ENCODE results near the gene GMDS. TPM values are rescaled to one million over a fixed set of nuclear protein-coding genes. Genes with fewer than 3 reads are reported as not detected.

GMDS gene
- total RNA-seq, 1 donor from 2014 or later = 105 TPM

DNA sequence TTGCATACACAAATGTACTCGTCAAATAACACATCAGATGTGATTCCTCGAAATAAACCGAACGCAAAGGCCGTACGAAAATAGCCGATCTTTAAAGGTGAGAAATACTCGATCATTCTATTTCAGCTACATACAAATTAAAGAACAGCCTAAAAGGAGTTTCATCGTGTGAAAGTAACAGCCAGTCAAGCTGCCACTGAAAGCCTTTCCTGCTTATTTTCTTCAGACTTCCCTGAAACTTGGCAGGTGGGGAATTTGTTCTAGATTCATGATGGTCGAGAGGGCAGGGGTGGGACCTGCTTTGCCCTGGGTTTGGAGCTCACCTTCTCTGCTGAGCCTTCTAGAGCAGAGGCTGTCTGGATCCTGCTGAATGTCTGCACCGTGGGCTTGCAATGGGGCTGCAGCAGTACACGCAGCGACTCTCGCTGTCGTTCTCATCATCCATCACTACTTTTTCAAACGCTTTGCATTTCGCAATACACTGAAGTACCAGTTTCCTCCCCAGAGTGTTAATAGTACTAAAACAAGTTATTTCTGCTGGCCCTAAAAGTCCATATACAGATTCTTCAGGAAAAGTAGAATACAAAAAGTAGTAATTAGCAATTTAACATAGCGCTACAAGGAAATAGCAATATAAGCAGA is 619.5 kb downstream of the GMDS start:
- no peak for DNase-seq (ENCODE audit: low spot score)

DNA sequence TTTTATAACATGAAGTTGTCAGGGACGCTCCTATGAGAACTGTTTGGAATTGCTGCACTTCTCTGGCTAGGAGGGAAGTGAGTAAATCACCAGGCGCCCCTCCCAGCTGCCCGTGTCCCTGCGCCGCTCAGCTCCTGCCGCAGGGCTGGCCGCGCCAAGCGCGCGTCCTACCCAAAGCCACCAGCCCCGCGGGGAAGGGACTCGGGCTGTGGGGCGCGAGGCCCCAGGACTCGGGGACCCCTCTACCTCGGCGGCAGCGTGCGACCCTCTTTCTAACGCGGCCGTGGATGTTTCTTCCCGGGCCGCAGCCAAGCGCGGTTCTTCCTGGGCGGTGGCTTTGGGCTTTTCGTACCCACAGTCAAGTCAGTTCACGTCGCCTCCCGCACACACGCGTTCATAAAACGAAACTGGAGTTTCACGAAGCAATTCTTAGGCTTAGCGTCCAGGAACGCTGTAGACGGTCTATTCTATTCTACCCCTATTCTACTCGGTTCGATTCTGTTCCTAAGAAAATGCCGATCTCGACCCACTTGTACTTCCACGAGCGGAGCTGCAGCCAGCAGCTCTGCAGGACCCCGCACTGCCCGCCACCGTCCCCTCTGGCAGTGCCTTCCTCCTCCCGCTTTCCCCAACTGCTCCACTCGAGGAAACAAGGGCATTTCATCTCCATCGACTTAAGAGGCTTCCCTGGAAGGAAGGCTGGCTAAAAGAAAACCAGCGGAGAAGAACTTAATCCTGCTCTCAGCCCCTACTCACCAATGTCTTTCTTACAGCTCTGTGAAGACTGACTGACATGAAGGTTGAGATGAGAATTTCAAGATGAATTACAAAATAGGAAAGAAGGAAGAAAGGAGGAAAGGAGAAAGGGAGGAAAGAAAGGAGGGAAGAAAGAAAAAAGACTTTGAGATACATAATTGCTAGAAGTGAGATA is 620.3 kb downstream of the GMDS start:
- DNase-seq (ENCODE audit: low spot score) = no peak

DNA sequence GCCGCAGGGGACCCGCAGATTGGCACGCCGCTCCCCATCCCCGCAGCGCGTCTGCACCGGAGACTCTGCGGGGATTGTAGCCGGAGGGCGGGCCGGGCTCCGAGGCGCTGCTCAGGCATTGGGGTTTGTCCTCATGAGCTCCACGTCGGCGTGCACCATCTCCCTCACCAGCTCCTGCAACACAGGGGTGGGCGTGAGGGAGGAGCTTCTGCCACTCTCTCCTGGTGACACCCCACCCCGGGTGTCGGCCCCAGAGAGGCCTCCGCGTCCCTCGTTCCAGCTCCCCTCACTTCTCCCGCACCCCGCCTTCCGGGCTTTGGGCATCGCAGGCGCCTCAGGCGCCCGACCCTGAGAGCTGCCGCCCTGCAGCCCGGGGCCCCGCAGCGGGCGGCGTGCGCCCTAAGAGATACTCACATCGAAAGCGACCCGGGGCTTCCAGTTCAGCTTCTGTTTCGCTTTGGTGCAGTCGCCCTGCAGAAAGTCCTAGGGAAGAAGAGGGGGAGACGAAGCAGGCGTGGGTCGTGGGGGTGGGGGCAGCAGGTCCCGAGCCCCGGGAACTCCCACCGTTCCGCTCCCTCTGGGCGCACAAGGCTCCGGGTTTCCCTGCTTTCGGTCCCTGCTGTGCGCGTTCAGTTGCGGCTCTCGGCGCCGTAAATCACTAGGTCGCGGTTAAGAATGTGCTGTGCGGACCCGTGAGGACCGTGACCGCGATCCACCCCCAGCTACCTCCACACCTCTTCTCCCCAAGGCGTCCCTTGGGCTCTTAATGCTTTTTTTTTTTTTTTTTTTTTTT is 621.2 kb downstream of the GMDS start:
- no peak for DNase-seq (ENCODE audit: low spot score)

DNA sequence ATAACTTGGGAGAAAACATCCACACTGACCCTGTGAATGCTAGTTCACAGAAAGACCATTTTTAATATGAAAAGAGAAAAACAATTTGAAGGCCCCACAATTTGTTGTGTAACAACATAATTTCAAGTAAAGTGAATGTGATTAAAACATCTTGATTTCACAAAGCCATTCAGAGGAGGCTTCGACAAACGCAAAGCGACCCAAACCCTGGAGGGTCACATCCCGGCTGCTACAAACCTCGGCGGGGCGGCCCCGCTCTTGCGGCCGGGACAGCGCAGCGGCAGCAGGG is 621.7 kb downstream of the GMDS start:
- no peak for DNase-seq (ENCODE audit: low spot score)

DNA sequence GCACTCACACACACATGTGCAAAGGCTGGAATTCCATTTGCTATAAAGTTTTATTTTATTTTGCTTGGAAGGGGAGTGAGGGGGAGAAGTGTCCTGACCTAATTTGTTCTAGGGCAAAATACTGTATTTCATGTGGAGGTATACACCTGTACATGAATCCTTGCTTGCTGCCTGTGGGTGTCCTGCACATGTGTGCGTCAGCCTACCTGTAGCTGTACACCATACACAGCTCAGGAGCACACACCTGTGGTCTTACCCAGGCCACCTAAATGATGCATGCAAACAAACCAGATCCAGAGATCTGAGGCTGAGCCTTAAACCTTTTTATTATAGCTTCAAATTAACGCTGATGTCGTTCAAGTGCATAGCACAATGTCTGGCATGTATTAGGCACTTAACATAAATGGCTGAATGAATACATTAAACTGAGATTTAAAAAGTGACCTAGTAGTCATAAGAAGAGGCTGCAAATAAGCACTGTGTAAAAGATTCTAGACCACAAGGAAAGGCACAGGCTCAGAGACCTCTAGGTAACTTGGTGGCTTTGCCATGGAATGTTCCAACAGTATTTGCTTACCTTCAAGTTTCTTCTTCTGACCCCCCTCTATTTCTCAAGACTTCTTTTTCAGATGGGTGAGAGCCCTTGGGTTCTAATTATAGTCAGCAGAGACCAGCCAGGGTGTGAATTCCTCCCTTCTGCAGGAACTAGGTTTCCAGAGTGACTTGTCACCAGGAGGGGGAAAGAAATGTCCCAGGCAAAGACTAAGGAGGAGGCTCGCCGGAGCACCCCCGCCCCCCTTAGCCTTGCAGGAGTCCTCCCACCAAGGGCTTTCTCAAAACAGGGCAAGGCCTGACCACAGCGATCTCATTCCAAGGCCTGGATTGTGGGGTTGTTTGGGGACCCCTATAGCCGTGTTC is 622.3 kb downstream of the GMDS start:
- no peak for DNase-seq (ENCODE audit: low spot score)

DNA sequence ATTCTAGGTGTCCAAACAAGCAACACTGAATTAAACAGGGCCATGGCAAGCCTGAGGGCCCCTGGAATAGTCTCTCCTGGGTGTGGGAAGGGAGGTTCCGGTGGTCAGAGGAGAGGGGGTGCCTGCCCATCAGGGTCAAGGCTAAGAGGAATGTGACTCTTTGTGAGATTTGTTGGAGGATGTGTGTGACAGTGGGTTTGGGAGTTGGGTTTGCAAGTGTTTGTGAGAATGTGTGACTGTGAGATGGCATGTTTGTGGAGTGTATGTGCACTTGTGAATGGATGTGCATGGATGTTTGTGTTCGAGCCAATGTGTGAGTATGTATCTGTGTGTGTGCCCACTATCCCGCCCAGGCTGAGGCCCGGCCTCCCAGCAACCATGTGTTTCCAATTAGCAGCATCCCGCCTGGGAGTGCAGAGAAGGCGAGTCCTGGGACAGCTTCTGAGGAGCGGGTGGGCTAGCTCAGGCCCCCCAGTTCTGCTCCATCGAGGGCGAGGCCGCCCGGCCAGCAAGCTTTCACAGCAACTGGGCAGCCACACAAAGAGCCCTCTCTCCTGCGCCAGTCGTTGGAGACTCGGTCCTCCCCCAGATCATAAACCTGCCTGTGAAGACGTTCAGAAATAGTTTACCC is 623.1 kb downstream of the GMDS start:
- no peak for DNase-seq (ENCODE audit: low spot score)

DNA sequence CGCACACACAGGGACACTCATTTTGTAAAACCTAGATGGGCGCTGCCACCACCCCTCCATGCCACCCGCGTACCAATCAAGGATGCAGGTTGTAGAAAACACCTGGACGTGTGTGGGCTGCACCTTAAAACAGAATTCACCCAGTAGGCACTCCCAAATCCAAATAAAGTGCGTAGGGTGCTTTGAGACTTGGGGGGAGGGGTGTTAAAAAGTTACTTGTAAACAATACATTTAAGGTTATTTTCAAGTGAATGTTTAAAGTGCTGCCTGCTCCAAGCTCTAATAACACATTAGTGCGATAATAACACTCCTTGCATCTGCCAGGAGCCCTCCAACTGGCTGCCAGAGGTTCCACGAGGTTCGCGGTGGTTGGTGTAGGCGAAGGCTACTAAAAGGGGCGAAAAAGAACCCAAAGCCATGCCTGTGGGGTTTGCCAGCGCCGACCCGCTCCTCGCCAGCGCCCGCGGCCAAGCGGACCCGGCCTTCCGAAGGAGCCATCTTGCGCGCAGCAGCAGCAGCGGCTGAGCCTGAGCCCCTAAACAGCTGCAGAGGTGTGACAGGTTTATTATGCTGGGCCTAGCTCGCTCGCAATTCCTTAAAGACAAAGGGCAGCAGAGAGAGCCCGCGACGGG is 624.2 kb downstream of the GMDS start:
- DNase-seq (ENCODE audit: low spot score) = no peak

DNA sequence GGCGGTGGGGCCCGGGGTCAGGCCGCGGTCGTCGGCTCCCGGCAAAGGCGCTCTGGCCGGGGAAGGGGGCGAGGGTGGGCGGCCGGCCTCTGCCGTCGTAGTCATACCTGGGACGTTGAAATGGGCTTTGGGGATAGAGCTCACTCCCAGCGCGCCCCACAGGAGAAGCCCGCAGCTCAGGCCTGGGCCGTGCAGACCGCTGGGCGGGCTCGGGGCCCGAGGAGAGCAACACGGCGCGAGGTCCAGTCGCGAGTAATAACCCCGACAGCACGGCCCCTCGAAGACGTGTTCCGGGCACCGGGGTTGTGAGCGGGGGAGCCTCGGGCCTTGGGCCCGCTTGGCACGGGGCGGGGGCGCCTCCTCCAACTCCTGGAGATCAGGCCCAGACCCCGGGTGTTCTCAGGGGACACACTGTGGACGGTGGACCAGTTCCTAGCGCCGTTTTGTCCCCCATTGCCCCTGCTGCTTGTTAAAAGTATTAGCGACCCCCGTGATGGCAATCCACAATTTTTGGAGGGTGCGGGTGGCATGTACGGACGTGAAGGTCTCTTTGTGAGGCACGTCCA is 624.8 kb downstream of the GMDS start:
- no peak for DNase-seq (ENCODE audit: low spot score)

DNA sequence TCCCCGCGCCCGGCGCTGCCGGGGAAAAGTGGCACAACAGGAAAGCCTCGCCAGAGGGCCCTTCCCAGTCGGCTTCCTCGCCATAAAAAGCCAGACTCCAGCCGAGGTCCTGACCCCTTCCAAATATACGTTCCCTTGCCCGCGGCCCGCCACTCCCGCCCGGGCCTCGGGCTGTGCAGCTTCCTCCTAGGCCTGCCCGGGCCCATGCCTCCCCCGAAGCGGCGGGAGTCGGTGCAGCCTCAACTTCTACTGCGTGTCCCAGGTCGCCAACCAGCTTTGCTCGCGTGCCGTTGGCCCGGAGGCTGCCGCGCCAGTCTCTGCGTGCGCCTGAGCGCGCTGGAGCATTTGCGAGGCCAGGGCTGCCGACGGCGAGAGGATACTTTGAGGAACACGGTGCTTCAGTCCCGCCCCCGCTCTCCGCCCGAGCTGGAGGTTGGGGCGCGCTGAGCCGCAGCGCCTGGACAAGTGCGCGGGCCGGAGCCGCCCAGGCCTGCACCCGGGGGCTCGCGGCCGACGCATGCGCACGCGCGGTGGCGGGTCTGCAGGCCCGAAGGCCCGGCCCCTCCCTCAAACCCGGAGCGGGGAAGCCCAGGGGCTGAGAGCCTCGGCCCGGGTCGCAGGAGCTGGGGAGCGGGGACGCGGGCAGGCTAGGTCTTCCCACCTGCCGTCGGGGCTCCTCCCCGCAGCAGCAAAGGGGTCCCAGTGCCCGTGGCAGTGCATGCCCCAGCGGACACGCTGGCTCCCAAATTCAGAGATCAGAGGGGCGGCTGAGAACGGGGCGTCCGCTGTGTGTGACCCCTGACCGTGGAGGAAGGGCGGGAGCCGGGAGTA is 625.5 kb downstream of the GMDS start:
- DNase-seq (ENCODE audit: low spot score) = no peak

DNA sequence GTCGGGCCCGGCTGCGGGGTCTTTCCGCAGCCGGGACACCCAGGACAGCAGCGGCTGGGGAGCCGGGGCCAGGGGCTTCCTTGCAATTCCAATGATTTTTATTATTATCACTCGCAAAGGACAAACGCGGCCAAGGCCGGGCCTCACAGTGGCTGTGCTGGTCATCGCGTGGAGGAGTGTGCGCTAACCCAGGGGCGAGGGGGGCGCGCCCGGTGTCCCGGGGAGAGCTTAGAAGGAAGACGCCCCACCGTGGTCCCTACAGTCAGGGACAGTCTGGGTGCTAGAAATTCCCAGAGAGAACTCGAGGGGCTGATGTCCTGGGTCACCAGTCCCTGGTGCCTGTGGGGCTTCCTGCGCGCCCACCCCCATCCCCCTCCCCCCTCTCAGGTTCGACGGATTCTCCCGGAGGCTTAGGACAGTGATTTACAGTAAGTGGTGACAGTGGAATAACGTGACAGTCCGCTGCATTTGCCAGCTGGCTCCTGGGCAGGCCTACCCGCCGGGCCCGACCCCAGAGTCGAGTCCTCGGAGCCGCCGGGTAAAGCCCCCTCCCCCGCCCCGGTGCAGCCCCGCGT is 626.2 kb downstream of the GMDS start:
- no peak for DNase-seq (ENCODE audit: low spot score)

DNA sequence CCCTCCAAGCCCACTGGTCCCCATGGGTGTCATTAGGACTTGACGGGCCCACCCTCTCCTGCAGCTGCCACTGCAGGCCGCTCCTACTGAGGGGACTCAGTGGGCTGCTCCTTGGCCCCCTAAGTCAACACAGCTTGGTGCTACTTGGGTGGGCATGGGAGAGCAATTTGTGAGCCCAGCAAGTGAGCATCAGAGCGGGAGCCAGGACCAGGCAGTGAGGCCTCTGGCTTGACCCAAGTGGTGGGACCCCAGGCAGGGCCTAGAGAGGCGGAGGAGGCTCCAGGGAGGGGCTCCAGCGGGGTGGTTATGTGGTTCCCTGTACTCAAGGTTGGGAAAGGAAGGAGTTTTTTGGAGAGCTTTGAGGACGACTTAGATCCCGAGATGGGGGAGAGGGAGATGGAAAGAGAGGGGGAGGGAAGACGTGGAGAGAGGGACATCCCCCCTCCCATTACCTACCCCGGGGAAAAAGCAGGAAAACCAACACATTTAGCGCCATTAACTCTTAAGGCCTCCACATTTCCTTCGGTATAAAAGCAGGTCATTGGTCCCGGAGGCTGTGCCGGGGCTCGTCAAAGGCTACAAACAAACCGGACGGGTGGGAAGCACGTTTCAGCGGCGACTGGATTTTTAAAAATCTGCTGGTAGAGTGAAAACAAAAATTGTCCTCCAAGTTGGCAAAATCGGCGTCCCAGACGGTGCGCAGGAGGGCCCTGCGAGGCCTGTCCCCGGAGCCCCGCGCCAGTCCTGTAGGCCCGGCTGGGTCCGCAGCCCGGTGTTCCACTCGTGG is 626.9 kb downstream of the GMDS start:
- DNase-seq (ENCODE audit: low spot score) = no peak

DNA sequence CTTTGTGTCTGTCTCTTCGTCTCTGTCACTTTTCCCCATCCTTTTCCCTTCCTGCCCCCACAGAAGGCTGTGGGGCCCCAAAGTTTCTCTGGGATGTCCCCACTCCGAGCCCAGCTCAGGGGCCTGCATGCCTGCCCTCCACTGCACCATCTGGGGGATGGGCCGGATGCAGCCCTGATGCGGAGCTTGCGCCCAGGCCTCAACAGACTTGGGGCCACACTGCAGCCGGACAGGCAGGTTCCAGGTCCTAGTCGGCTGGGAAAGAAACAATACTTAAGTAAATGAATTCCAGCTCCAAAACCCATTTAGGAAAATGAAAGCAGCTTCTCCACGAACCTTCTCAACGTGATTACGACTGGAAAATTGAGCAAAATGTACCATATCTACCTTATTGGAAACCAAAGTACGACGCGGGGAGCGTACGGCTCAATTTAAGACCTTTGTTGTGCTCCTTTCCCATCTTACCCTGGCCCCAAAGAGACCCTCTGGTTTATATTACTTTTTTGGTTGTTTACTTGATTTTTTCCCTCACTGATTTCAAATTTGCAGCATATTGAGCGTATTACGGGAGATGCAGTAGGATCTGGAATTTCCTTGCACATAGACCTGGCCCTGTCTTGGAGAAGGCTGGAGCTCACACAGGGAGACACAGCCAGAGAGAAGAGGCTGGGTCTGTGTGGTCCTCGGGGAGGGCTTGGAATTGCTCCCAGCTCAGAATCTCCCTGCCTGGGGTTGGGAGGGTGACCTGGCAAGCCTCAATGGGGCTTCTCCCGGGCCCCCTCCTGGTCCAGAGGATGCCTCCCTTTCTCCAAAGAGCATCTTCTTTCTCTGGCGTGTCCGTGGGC is 627.7 kb downstream of the GMDS start:
- no peak for DNase-seq (ENCODE audit: low spot score)

DNA sequence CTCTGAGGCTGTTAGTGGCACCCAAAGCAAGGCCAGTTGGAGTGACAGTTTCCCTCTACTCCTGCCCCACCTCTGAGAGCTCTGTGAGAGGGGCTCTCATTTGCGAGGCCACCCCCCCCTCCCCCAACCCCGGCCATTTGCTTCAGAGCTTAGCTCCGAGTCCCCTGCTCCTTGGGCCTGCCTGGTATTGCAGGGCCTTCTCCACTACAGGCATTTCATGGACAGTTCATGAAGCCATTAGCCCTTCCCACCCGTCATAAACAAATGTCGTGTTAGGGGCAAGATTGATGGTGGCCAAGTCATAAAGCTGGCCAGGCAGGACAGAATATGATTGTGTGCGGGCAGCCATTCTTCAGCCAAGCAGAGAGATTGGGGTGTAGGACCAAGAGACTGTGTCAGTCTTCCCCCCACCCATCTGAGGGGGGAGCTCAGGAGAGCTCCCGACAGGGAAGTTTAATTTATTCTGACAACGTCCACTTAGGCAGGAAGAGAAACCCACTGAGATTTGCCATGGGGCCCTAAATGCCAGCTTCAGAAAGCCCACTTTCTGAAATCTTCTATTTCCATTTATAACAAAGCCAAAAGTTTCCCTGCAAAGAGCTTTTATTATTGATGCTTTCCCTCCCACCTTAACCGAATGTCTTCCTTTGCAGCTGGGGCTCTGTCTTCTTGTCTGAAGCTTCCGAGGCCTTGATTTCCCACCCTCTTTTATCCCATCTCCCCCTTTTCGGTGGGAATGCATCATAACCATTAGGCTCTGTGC is 628.5 kb downstream of the GMDS start:
- DNase-seq (ENCODE audit: low spot score) = no peak

DNA sequence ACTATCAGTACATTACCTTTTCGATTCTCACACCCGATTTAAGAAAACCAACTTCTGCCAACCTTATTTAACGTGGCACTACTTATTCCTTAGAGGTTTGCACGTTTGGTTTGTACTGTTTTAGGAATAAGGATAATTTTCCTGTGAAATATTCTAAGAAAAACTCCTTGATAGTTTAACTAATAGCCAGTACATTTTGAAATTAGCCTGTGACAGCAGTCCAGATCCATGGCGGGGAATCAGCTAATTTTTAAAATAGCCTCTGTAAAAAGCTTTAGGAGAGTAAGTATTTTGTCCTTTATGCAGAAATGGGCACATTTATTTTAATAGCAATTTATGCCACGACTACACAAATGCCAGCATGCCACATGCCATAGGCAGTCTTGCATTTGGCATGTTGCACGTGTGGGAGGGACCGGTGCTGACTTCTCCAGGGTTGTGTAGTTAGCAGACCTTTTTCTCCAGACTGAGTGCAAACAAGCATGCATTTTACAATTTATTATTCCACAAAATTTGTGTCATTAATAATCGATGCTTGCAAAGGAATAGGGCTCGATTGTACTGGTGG is 629.5 kb downstream of the GMDS start:
- no peak for DNase-seq (ENCODE audit: low spot score)

DNA sequence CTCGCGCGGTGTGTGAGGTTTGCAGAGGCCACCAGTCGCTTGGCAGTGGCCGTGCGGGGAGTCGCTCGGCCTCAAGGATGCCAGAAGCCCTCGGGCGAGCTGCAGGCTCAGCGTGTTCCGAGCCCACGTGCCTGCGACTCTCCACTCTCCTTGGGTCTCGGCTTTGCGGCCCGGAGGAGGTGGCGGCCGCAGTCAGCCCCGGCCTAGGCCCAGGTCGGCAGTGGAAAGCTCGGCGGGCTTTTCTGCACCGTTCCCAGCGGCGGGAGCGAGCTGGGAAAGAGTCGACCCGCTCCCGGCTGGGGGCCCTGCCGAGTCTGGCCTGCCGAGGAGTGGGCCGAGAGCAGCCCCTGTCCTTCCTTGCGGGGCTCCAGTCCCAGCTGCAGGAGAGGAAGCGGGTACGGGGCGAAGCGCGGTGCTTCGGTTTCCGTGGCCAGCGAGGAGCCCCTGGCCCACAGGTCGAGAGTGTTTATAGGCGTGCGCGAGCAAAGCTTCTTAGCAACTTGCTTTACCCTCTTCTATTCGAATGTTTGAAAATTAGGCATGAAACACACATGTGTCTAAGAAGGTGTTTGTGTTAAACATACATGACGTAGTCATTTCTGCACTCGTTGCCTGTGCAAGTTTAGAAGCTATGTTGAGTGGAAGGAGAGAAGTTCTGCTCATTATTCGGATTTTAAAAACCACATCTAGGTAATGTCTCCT is 630.1 kb downstream of the GMDS start:
- DNase-seq (ENCODE audit: low spot score) = no peak
